ENCODE measurements around the gene GCGR.

The GCGR gene

GRCh38 chr17:81846743-81847689 lies 43.1 kb downstream of the GCGR start:
- Histone ChIP-seq H3F3A (ENCODE audit: insufficient read depth, low read length) (no peaks in the 10 kb centered on the region), H3K27me3 (ENCODE audit: insufficient read depth, low read length) (no peaks in the 10 kb centered on the region), H3K9me2 (ENCODE audit: low read depth, low read length) (no peaks in the 10 kb centered on the region), H3K4me2 (ENCODE audit: low read length) (no peak overlapping the region), H3K9ac (ENCODE audit: low read length) (no peak overlapping the region), H3K36me3 (ENCODE audit: insufficient read depth, low read length) (peaks cover 75% of the 10 kb centered on the region), H4K20me1 (ENCODE audit: insufficient read depth, low read length) (no peaks in the 10 kb centered on the region), H2AFZ (ENCODE audit: low read length) (no peak overlapping the region), H3K4me1 (ENCODE audit: insufficient read depth, low read length, severe bottlenecking) (no peaks in the 10 kb centered on the region), H3K4me3 (ENCODE audit: low read depth, low read length, poor library complexity, severe bottlenecking) (no peak overlapping the region), H3K9me3 (ENCODE audit: low read length) (no peaks in the 10 kb centered on the region), H3K79me2 (ENCODE audit: insufficient read depth, low read length) (no peaks in the 10 kb centered on the region), H3K27ac (ENCODE audit: low read depth, low read length, poor library complexity, severe bottlenecking) (no peak overlapping the region)
- TF ChIP-seq CTCF (IDR thresholded peaks at IDR 0.05; ENCODE audit: low read length) (no peak), EZH2 (IDR thresholded peaks at IDR 0.05; ENCODE audit: borderline replicate concordance, low read length) (no peak)

DNA sequence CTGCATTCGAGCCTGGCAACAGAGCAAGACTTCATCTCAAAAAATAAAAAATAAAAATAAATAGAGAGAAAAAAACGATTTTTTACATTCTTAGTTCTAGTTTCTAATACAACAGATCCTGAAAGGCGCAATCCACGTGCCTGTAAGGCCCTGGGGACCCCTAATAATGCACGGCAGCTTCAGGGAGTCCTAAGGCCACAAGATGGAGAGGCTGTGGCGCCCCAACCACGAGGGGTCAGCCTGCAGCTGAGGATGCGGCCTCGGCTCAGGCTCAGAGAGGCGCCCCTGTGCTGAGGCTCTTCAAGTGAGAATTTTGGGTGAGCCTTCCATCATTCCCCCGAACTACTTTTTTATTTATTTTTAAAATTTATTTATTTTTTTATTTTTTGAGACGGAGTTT lies 45.5 kb downstream of the GCGR start:
- TF ChIP-seq CTCF (IDR thresholded peaks at IDR 0.05; ENCODE audit: low read length): no peak
- TF ChIP-seq EZH2 (IDR thresholded peaks at IDR 0.05; ENCODE audit: borderline replicate concordance, low read length): no peak
- no peaks in the 10 kb centered on the region for H3K9me3 ChIP-seq (ENCODE audit: low read length)
- no peaks in the 10 kb centered on the region for H3K9me2 ChIP-seq (ENCODE audit: low read depth, low read length)
- no peaks in the 10 kb centered on the region for H3K27me3 ChIP-seq (ENCODE audit: insufficient read depth, low read length)
- H3K4me2 ChIP-seq (ENCODE audit: low read length): no peak overlapping the region
- H3K4me3 ChIP-seq (ENCODE audit: low read depth, low read length, poor library complexity, severe bottlenecking): no peak overlapping the region
- H3K9ac ChIP-seq (ENCODE audit: low read length): no peak overlapping the region
- no peaks in the 10 kb centered on the region for H3K4me1 ChIP-seq (ENCODE audit: insufficient read depth, low read length, severe bottlenecking)
- H2AFZ ChIP-seq (ENCODE audit: low read length): no peak overlapping the region
- no peaks in the 10 kb centered on the region for H3F3A ChIP-seq (ENCODE audit: insufficient read depth, low read length)
- no peaks in the 10 kb centered on the region for H4K20me1 ChIP-seq (ENCODE audit: insufficient read depth, low read length)
- H3K79me2 ChIP-seq (ENCODE audit: insufficient read depth, low read length): no peaks in the 10 kb centered on the region
- no peak overlapping the region for H3K27ac ChIP-seq (ENCODE audit: low read depth, low read length, poor library complexity, severe bottlenecking)
- H3K36me3 ChIP-seq (ENCODE audit: insufficient read depth, low read length): peaks cover 77% of the 10 kb centered on the region

DNA sequence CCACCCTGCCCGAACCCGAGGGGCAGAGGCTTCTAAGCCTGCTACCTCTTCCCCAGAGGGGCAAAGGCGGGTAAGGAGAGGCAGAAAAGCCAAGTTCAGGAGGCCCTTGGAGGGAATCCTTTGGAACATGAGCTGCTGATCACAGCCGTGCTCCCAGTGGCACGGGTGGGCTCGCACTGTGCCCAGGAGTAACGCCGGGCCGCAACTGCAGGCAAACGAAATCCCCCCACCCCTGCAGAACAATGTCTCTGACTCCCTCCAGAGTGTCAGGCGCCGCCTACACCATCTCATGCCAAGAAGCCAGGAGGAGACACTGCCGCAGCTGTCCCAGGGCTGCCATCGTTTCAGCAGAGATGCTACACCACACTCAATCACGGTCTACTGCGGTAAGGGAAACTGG lies 47.5 kb downstream of the GCGR start:
- TF ChIP-seq EZH2 (IDR thresholded peaks at IDR 0.05; ENCODE audit: borderline replicate concordance, low read length) (no peak), CTCF (IDR thresholded peaks at IDR 0.05; ENCODE audit: low read length) (no peak)
- no peaks in the 10 kb centered on the region for H3K4me1 ChIP-seq (ENCODE audit: insufficient read depth, low read length, severe bottlenecking)
- no peak overlapping the region for H3K4me2 ChIP-seq (ENCODE audit: low read length)
- H3K4me3 ChIP-seq (ENCODE audit: low read depth, low read length, poor library complexity, severe bottlenecking): no peak overlapping the region
- no peak overlapping the region for H3K9ac ChIP-seq (ENCODE audit: low read length)
- no peaks in the 10 kb centered on the region for H3K79me2 ChIP-seq (ENCODE audit: insufficient read depth, low read length)
- no peaks in the 10 kb centered on the region for H4K20me1 ChIP-seq (ENCODE audit: insufficient read depth, low read length)
- peaks cover 75% of the 10 kb centered on the region for H3K36me3 ChIP-seq (ENCODE audit: insufficient read depth, low read length)
- H3K9me3 ChIP-seq (ENCODE audit: low read length): no peaks in the 10 kb centered on the region
- no peak overlapping the region for H3K27ac ChIP-seq (ENCODE audit: low read depth, low read length, poor library complexity, severe bottlenecking)
- no peaks in the 10 kb centered on the region for H3K27me3 ChIP-seq (ENCODE audit: insufficient read depth, low read length)
- no peak overlapping the region for H2AFZ ChIP-seq (ENCODE audit: low read length)
- H3F3A ChIP-seq (ENCODE audit: insufficient read depth, low read length): no peaks in the 10 kb centered on the region
- H3K9me2 ChIP-seq (ENCODE audit: low read depth, low read length): no peaks in the 10 kb centered on the region

Measured in OCI-LY1 (cell line).